Fibroblast of villous mesenchyme (primary cell): ENCODE results near the gene SIX3. TPM values are rescaled to one million over a fixed set of nuclear protein-coding genes. Genes with fewer than 3 reads are reported as not detected.

Experiments
- DNase-seq: peaks from one replicate; pipeline ENCODE4 v3.0.0-alpha.2; 2010; ENCODE audit warnings: low read depth
- H3K4me3 ChIP-seq: 2 replicates; pipeline ENCODE4 v1.5.1; 2011; ENCODE audit warnings: low read depth, mild to moderate bottlenecking, low read length
- total RNA-seq: library from RNA; depleted of rRNA; stranded (reverse); fragments of >200 nt; gene quantifications from 2 replicates; pipeline ENCODE4 v1.2.3, GENCODE V29; 2012
- TF ChIP-seq, protein P1 (sequence below): IDR thresholded peaks from 2 replicates; pipeline ENCODE4 v1.5.1; 2012; ENCODE audit warnings: low read depth, mild to moderate bottlenecking, low read length; ENCODE audit not compliant: insufficient read depth

SIX3 gene
- total RNA-seq, 1 donor: not detected

DNA sequence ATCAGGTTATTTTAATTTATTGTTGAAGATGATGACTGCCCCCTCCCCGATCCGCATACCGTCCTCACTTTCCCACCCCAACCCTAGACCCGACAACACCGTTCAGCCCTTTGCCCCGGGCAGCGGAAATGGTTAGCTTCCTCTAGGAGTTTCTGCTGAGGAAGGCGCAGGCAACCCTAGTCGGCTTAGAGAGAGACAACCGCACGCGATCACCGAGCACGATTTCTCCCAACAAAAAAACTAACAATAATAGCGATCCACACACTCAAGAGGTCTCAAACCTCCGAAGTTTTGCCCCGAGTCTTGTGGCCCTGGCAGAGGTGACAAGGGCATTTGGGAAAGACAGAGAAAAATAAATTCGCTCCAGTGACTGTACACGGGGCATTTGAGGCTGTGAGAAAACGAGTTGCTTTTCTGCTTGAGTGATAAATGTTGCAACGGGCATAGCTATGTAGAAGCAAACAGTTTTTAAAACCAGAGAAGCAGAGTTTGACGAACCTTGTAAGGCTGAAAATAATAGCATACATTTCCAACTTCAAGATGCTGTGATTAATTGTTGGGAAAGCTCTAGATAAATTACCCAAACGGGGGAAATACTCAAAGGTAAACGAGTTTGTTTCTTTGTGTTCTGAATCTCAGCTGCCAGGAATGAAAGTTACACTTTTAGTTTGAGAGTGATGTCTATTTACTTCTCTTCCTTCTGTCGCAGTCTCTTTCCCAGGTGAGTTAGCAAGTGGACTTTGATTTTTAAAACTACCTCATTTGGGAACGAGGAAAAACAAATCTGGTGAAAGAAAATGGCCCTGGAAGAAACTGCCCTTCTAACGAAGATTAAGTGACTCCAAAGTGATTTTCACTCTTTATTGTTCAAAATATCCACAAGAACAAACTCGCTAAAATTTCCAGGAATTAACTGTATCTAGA is 11.0 kb upstream of the SIX3 start:
- no peak for DNase-seq
- H3K4me3 ChIP-seq: no peak overlapping the region
- TF ChIP-seq, protein P1, sequence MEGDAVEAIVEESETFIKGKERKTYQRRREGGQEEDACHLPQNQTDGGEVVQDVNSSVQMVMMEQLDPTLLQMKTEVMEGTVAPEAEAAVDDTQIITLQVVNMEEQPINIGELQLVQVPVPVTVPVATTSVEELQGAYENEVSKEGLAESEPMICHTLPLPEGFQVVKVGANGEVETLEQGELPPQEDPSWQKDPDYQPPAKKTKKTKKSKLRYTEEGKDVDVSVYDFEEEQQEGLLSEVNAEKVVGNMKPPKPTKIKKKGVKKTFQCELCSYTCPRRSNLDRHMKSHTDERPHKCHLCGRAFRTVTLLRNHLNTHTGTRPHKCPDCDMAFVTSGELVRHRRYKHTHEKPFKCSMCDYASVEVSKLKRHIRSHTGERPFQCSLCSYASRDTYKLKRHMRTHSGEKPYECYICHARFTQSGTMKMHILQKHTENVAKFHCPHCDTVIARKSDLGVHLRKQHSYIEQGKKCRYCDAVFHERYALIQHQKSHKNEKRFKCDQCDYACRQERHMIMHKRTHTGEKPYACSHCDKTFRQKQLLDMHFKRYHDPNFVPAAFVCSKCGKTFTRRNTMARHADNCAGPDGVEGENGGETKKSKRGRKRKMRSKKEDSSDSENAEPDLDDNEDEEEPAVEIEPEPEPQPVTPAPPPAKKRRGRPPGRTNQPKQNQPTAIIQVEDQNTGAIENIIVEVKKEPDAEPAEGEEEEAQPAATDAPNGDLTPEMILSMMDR: no peak

DNA sequence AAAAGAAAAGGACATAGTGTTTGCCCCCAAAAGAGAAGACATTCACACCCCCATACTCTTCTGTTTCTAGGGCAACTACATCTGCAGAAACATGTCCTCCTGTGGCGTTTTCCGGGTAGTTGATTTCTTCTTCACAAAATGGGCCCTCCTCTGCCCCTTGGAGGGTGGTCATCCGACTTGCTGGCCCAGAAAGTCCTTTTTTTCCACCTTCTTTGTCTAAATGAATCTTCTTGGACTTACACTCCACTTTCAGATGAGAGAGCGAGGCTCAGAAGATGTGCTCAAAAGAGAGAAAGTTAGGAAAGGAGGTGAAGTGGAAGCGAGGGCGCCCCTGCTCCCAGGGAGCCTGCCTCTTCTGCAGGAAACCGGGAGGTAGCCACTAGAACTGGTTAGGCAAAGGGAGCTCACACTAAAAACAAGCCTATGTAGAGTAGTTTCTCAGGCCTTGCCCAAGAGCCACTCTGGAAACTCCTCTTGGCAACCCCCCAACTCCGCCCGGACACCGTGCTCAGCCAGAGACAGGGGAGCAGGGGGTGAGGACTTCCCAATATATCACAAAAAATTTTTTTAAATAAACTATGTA is 10.2 kb upstream of the SIX3 start:
- H3K4me3 ChIP-seq: no peak overlapping the region
- no peak for DNase-seq
- TF ChIP-seq, protein P1: no peak

DNA sequence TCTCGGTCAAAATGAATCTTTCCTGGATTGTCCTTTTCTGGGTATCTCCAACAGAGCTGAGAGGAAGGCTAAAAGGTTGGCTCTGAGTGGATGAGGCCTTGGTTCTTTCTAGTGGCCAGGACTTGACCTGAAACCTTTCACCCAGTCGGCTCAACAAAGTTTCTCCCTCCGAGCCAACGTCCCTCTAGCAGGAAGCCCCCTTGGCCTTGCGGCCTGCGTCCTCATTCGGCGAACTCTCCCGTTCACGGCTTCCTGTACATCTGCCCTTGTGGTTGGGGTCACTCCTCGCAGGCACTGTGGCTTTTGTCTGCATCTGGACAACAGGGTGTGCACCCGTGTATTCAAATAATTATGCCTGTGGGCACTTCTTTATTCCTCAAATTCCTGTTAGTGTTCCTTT is 9.4 kb upstream of the SIX3 start:
- no peak overlapping the region for H3K4me3 ChIP-seq
- no peak for DNase-seq
- TF ChIP-seq, protein P1: no peak

DNA sequence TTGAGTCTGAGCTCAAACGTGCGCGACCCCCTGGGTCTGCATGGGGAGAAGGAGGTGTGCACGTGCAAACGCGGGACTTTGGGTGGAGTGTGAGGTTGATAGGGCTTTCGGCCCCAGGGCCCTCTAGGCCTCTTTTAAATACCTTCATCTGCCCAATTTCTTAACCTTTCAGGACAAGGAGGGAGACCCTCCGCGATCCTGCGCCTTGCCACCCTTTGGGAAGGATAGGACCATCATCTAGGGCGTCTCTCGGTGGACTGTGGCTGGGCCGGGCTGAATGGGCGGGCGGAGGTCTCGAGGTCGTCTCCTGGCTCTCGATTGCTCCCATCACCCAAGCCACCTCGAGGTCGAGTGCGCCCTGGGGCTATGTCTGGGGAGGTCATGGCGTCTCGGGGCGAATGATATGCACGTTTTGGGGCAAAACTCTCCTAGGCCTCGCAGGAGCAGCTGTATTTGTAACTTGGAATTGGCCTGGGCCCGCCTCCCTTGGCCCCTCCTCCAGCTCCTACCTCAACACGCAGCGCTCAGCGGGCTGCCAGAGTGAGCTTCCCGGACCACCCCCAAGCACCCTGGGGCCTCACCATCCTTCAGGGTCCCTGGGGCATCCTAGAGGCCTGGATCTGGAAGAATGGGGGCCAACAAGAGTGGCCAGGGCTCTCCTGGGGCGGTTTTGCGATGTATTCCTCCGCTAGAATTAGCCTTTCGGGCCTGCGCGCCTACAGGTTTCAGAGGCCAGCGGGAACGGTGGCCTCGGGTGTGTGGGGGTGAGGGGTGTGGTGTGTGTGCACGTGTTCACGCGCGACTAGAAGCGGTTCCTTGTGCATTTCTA is 8.7 kb upstream of the SIX3 start:
- no peak overlapping the region for H3K4me3 ChIP-seq
- no peak for DNase-seq
- TF ChIP-seq, protein P1: no peak

DNA sequence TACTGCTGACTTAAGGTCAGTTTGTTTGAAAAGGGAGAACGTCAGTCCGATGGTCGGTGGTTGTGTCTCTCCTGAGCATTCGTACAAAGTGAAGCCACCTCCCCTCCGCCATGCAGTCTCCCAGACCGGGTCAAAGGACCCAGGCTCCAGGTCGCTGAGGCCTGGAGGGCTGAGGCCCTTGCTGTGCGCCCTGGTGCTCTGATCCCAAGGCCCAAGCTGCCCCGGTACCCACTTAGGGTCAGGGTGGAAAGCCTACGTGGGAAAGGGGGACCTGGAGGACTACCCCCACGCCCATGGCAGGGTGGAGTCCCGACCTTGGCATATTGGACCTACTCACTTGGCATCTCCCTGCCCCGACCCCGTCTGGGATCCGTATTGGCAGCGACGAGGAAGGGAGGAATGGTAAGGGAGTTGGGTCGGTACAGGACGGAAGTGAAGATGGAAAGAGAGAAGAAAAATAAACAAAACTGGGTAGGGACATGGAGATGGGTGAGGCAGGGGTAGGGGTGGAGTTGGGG is 8.0 kb upstream of the SIX3 start:
- DNase-seq: no peak
- H3K4me3 ChIP-seq: no peak overlapping the region
- TF ChIP-seq, protein P1: no peak
